ENCODE measurements around the gene RTL5. TPM values are rescaled to one million over a fixed set of nuclear protein-coding genes. Genes with fewer than 3 reads are reported as not detected.
A peak's percentile ranks its signal among the peaks of the same experiment; 100 is the strongest.

The RTL5 gene
- total and polyA plus RNA-seq, 10 of the 15 experiments (the other 5 are each of a cell fraction or from before 2014, with no cell fraction given): under 0.01 to 0.10 (median 0.03) TPM; not detected in 5

DNA sequence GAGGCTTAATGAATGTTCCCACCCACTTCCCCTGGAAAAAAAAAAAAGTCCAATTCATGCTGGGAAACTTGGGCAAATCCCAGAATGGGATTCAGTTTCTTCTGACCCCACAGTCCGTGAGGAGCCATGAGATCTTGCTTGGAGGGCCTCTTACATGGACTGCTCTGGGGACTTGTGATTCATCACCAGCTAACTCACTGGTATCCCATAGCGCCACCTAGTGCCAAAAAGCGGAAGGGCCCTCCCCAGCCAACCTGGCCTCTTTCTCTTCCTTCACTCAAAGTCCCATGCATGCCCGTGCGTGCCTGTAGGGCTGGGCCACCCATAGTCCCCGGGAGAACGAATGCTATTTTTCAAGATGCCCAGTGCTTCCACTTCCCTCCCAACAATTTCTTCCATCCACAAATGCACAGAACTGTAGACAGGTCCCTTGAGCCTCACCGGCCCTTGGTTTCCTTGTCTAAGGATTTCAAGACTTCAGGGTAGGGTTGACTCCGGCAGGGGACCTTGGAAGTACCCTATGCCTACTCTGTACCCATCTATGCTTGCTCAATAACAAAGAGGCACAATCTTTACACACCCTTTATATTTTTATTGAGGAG, 5.1 kb downstream of the RTL5 start:
- in situ Hi-C loops (cut with MboI) (loop anchor here (5.0 kb wide), 2 partner anchors 104 to 129 kb away; no protein-coding TSS in a partner anchor), intact Hi-C loops (cut with micrococcal nuclease; ENCODE audit: unreplicated experiment) (loop anchor here (1.0 to 5.0 kb wide), 3 partner anchors 56 to 127 kb away; partner anchors contain the start of gene PIN4)
- Histone ChIP-seq H3K4me1 (ENCODE audit: control insufficient read depth, insufficient read depth, low read length) (0 out of 2 replicates have a peak, but pooled peaks cover 2% of the 10 kb centered on the region), H3K27ac (ENCODE audit: control insufficient read depth, insufficient read depth) (no peak overlapping the region), H2AFZ (ENCODE audit: control insufficient read depth, low read depth, low read length) (no peak overlapping the region), H3K36me3 (ENCODE audit: control insufficient read depth in 2 of 2, insufficient read depth in 2 of 2, low read length in 1 of 2) (no peaks in the 10 kb centered on the region), H3K79me2 (ENCODE audit: control insufficient read depth, insufficient read depth, low read length) (no peaks in the 10 kb centered on the region), H3K9ac (ENCODE audit: control insufficient read depth, insufficient read depth, low read length) (no peak overlapping the region), H4K20me1 (ENCODE audit: control insufficient read depth, insufficient read depth) (no peaks in the 10 kb centered on the region), H3K4me2 (ENCODE audit: control insufficient read depth, insufficient read depth) (no peak overlapping the region), H3K27me3 (replicated peaks in 1 of 2; ENCODE audit: control insufficient read depth in 2 of 2, insufficient read depth in 2 of 2, low read length in 1 of 2) (no peaks in the 10 kb centered on the region; a peak in 2 of 4 replicates), H3K9me3 (replicated peaks; ENCODE audit: control insufficient read depth, insufficient read depth, low read length) (no peaks in the 10 kb centered on the region; the same call in 2 of the 3 replicates), H3K4me3 (no peak overlapping the region)
- BruUV-seq (replicated peaks): no TSS peak
- DNase-seq (ENCODE audit: low read depth, low spot score): no peak
- ChIA-PET RAD21 (ENCODE audit: unreplicated experiment) (interaction anchor here (0.7 to 4.3 kb wide), 6 partner anchors 25 to 129 kb away, joined by 3 to 43 read pairs (median 6); no protein-coding TSS in a partner anchor), POLR2A (no interaction called here), SMC1A (ENCODE audit: uncharacterized antibody, unreplicated experiment) (interaction anchor here (1.0 to 5.4 kb wide), 8 partner anchors 97 to 134 kb away, joined by 3 to 45 read pairs (median 4); no protein-coding TSS in a partner anchor), CTCF (interaction anchor here (0.6 to 9.8 kb wide), 18 partner anchors 9 to 1431 kb away, joined by 3 to 81 read pairs (median 3); no protein-coding TSS in a partner anchor)
- peak; percentile 97 for ATAC-seq
- WGBS (ENCODE audit: insufficient coverage, insufficient replicate concordance, low lambda C conversion rate, missing lambda C conversion rate): 16% methylated on average over 9 of the region's 9 CpGs
- peak; percentile 92 for FAIRE-seq
- TF ChIP-seq IKZF1 (conservative IDR thresholded peaks at IDR 0.05) (no peak), YY1 (IDR thresholded peaks at IDR 0.05; ENCODE audit: low read depth, low read length) (peak; percentile 55; the same call in 1 of the 2 replicates), KDM1A (IDR thresholded peaks at IDR 0.05; ENCODE audit: borderline replicate concordance) (no peak), SREBF1 (IDR thresholded peaks at IDR 0.05; ENCODE audit: low read length) (no peak), WRNIP1 (IDR thresholded peaks at IDR 0.05; ENCODE audit: borderline replicate concordance, low read depth, low read length) (no peak), RAD21 (IDR thresholded peaks at IDR 0.05; ENCODE audit: insufficient read depth, low read depth, low read length) (peak; percentile 84), TCF7 (IDR thresholded peaks at IDR 0.05; ENCODE audit: borderline replicate concordance) (no peak), ZNF217 (IDR thresholded peaks at IDR 0.05) (no peak), NR2F1 (conservative IDR thresholded peaks at IDR 0.05) (no peak), JUNB (IDR thresholded peaks at IDR 0.05) (no peak), CEBPB (IDR thresholded peaks at IDR 0.05; ENCODE audit: borderline replicate concordance in 1 of 2, low read depth in 2 of 2, low read length in 2 of 2) (no peak), SMC3 (IDR thresholded peaks at IDR 0.05; ENCODE audit: borderline replicate concordance, low read length) (peak; percentile 78), ASH2L (IDR thresholded peaks at IDR 0.05; ENCODE audit: borderline replicate concordance, low read depth) (no peak), MXI1 (IDR thresholded peaks at IDR 0.05; ENCODE audit: low read depth, low read length) (no peak), ZNF274 (IDR thresholded peaks at IDR 0.05; ENCODE audit: insufficient read depth, insufficient read length) (no peak), RB1 (IDR thresholded peaks at IDR 0.05; ENCODE audit: borderline replicate concordance) (no peak), SPI1 (IDR thresholded peaks at IDR 0.05; ENCODE audit: borderline replicate concordance, insufficient read depth, low read depth, low read length) (peak; percentile 52; the same call in 1 of the 2 replicates)
- TF ChIP-seq, protein P1, sequence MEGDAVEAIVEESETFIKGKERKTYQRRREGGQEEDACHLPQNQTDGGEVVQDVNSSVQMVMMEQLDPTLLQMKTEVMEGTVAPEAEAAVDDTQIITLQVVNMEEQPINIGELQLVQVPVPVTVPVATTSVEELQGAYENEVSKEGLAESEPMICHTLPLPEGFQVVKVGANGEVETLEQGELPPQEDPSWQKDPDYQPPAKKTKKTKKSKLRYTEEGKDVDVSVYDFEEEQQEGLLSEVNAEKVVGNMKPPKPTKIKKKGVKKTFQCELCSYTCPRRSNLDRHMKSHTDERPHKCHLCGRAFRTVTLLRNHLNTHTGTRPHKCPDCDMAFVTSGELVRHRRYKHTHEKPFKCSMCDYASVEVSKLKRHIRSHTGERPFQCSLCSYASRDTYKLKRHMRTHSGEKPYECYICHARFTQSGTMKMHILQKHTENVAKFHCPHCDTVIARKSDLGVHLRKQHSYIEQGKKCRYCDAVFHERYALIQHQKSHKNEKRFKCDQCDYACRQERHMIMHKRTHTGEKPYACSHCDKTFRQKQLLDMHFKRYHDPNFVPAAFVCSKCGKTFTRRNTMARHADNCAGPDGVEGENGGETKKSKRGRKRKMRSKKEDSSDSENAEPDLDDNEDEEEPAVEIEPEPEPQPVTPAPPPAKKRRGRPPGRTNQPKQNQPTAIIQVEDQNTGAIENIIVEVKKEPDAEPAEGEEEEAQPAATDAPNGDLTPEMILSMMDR (IDR thresholded peaks at IDR 0.05 in 2 of 3, conservative IDR thresholded peaks at IDR 0.05 in 1 of 3; ENCODE audit: control insufficient read depth in 2 of 3, extremely low read depth in 1 of 3, insufficient read depth in 1 of 3, low read depth in 3 of 3, low read length in 3 of 3): peak; percentile 91 to 97 (median 95)
- TF ChIP-seq, protein P2, sequence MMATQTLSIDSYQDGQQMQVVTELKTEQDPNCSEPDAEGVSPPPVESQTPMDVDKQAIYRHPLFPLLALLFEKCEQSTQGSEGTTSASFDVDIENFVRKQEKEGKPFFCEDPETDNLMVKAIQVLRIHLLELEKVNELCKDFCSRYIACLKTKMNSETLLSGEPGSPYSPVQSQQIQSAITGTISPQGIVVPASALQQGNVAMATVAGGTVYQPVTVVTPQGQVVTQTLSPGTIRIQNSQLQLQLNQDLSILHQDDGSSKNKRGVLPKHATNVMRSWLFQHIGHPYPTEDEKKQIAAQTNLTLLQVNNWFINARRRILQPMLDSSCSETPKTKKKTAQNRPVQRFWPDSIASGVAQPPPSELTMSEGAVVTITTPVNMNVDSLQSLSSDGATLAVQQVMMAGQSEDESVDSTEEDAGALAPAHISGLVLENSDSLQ (IDR thresholded peaks at IDR 0.05): 0 out of 2 replicates have a peak, but pooled peaks have one; percentile 16

All from GM12878 (cell line).